Body of pancreas (tissue), 4 donors: ENCODE results near the gene HSPB1.

ENCODE experiments used
- CTCF ChIP-seq, 7 experiments: fragments of 450-650 bp in 4 of 7; fragments of 200-600 bp in 3 of 7; sonication (generic) in 3 of 7; IDR thresholded peaks; one replicate each; pipeline ENCODE4 v1.5.1; 2016 to 2019; ENCODE audit warnings: antibody characterized with exemption in 7 of 7
- POLR2A ChIP-seq, 3 donors: fragments of 450-650 bp; IDR thresholded peaks; one replicate each; pipeline ENCODE4 v1.6.1; 2016; ENCODE audit warnings: antibody characterized with exemption in 3 of 3, mild to moderate bottlenecking in 2 of 3

GRCh38 chr7:76260171-76260703 is 42.2 kb upstream of the HSPB1 start:
- TF ChIP-seq CTCF (IDR thresholded peaks at IDR 0.05) (no peak), POLR2A (IDR thresholded peaks at IDR 0.05) (no peak)
